DND-41 (cell line): ENCODE data around the gene PAPSS2.

Experiments used
- ATAC-seq: fragments of 200-7000 bp; cut with Tn5 transposase; 3 replicates; pipeline ENCODE4 v1.9.1; 2021; ENCODE audit warnings: low read depth; ENCODE audit not compliant: insufficient read depth
- DNase-seq: peaks from one replicate; pipeline ENCODE4 v3.0.0-alpha.2; 2020
- H2AFZ ChIP-seq: 2 replicates; pipeline ENCODE4 v1.6.0; 2012; ENCODE audit warnings: low read depth, low read length
- H3K27ac ChIP-seq: 2 replicates; pipeline ENCODE4 v1.5.1; 2012; ENCODE audit warnings: low read length, inconsistent platforms
- H3K27me3 ChIP-seq: fragments of 200-600 bp; sonication (generic); 2 replicates; pipeline ENCODE4 v1.6.0; 2012; ENCODE audit warnings: low read length, mild to moderate bottlenecking, inconsistent platforms; ENCODE audit not compliant: insufficient read depth, poor library complexity
- H3K36me3 ChIP-seq: 2 replicates; pipeline ENCODE4 v1.5.1; 2012; ENCODE audit warnings: low read length, inconsistent platforms; ENCODE audit not compliant: insufficient read depth
- H3K4me1 ChIP-seq: 2 replicates; pipeline ENCODE4 v1.5.1; 2012; ENCODE audit warnings: mild to moderate bottlenecking, low read length; ENCODE audit not compliant: insufficient read depth
- H3K4me2 ChIP-seq: 2 replicates; pipeline ENCODE4 v1.6.0; 2012; ENCODE audit warnings: mild to moderate bottlenecking, moderate library complexity, low read length, inconsistent platforms; ENCODE audit not compliant: insufficient read depth
- H3K4me3 ChIP-seq, 2 experiments: fragments of 200-600 bp in 1 of 2; shearing (Covaris generic) in 1 of 2; 2 replicates each; pipeline ENCODE4 v1.5.1; 2012 to 2016; ENCODE audit warnings: inconsistent platforms in 2 of 2, low read length in 2 of 2, mild to moderate bottlenecking in 2 of 2, low read depth in 1 of 2, moderate library complexity in 1 of 2
- H3K79me2 ChIP-seq: 2 replicates; pipeline ENCODE4 v1.6.0; 2012; ENCODE audit warnings: low read length, inconsistent platforms; ENCODE audit not compliant: insufficient read depth
- H3K9ac ChIP-seq: 2 replicates; pipeline ENCODE4 v1.6.0; 2012; ENCODE audit warnings: low read depth, mild to moderate bottlenecking, inconsistent platforms, low read length, moderate library complexity
- H3K9me3 ChIP-seq: 2 replicates; pipeline ENCODE4 v1.5.1; 2012; ENCODE audit warnings: low read length, moderate library complexity, mild to moderate bottlenecking, inconsistent platforms; ENCODE audit not compliant: insufficient read depth, severe bottlenecking
- H4K20me1 ChIP-seq: 2 replicates; pipeline ENCODE4 v1.6.0; 2012; ENCODE audit warnings: low read length; ENCODE audit not compliant: insufficient read depth
- EZH2 ChIP-seq: IDR thresholded peaks from 3 replicates; pipeline ENCODE4 v1.6.1; 2012; ENCODE audit warnings: borderline replicate concordance, low read depth, mild to moderate bottlenecking, moderate library complexity, low read length, inconsistent platforms; ENCODE audit not compliant: severe bottlenecking
- TF ChIP-seq, protein P1 (sequence below): IDR thresholded peaks from 2 replicates; pipeline ENCODE4 v1.5.1; 2012; ENCODE audit warnings: borderline replicate concordance, low read length, moderate library complexity, mild to moderate bottlenecking; ENCODE audit not compliant: poor library complexity, severe bottlenecking; ENCODE audit errors: extremely low read depth

The PAPSS2 gene

DNA sequence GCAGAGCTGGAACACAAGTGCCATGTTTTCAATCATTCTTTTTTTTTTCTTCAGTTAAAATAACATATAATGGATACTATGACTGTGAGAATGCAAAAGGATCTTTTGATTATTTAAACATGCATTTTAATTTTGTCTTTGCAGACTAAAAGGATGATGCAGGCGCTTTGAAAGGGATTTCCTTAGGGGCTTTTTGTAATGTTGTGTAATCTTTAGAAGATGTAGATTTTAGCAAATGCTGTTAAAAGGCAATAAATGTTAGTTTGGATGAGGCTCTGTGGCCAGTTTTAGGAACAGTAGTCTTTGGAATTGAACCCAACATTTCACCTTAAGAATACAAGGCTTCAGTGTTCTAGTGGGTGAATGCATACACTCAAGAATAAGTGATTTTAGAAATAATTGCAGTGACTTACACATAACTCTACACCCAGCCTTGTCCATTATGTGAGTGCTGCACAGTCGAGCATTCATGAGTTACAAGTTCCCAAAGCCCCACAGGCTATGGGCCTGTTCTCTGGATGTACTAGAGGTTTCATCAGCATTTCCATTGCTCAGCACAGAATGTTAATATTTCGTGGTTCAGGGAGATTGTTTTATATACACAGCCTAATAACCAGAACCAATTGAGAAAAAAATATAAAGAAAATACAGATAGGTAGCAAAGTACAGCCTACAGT is 11.6 kb downstream of the PAPSS2 start:
- no peak for TF ChIP-seq EZH2
- TF ChIP-seq, protein P1, sequence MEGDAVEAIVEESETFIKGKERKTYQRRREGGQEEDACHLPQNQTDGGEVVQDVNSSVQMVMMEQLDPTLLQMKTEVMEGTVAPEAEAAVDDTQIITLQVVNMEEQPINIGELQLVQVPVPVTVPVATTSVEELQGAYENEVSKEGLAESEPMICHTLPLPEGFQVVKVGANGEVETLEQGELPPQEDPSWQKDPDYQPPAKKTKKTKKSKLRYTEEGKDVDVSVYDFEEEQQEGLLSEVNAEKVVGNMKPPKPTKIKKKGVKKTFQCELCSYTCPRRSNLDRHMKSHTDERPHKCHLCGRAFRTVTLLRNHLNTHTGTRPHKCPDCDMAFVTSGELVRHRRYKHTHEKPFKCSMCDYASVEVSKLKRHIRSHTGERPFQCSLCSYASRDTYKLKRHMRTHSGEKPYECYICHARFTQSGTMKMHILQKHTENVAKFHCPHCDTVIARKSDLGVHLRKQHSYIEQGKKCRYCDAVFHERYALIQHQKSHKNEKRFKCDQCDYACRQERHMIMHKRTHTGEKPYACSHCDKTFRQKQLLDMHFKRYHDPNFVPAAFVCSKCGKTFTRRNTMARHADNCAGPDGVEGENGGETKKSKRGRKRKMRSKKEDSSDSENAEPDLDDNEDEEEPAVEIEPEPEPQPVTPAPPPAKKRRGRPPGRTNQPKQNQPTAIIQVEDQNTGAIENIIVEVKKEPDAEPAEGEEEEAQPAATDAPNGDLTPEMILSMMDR = no peak
- H3K27ac ChIP-seq = no peak overlapping the region

DNA sequence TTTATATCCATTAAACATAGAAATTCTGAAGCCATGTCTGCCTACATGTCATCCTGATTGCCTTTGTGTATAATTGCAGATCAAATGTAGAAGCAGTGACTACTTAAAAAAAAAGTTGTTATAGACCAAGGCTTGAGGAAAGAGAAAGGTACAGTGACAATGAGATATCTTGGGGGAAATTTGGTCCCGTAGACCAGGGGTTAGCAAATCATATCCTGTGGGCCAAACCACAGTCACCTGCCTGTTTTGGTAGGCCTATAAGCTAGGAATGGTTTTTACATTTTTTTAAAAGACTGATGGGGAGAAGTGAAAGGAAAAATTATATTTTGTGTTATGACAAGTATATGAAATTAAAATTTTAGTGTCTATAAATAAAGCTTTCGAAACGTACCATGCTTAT is 12.9 kb downstream of the PAPSS2 start:
- Histone ChIP-seq H3K4me3 (no peak overlapping the region), H3K79me2 (no peaks in the 10 kb centered on the region)
- TF ChIP-seq, protein P1 = no peak
- TF ChIP-seq EZH2 = no peak

More for the DNA sequence above, 11.6 kb downstream of the PAPSS2 start:
- DNase-seq = no peak
- no peaks in the 10 kb centered on the region for H3K36me3 ChIP-seq
- H3K79me2 ChIP-seq = no peaks in the 10 kb centered on the region
- no peak overlapping the region for H3K9ac ChIP-seq
- no peak overlapping the region for H3K4me2 ChIP-seq
- H3K9me3 ChIP-seq = no peaks in the 10 kb centered on the region
- H3K4me1 ChIP-seq = no peaks in the 10 kb centered on the region
- no peaks in the 10 kb centered on the region for H4K20me1 ChIP-seq
- no peak overlapping the region for H2AFZ ChIP-seq
- ATAC-seq = no peak
- no peaks in the 10 kb centered on the region for H3K27me3 ChIP-seq
- no peak overlapping the region for H3K4me3 ChIP-seq

DNA sequence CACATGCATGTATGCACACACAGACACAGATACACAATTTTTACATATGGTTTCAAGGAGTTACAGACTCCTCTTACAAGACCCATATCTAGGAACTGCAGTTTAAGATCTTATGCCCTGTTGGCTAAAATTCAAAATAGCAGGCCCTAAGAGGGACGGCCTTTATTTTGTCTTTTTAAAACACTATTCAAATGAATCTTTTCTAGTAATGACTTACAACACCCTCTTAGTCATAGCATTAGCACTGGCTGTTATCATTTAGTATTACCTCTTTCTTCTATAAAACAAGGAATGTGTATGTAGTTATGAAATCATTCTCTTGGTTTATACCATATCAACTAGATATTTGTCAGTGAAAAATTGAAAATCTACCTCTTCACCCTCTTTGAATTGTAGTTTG is 15.3 kb downstream of the PAPSS2 start:
- H3K79me2 ChIP-seq = no peaks in the 10 kb centered on the region
- H3K36me3 ChIP-seq = no peaks in the 10 kb centered on the region
- no peak overlapping the region for H3K4me2 ChIP-seq
- no peak overlapping the region for H3K4me3 ChIP-seq
- DNase-seq (no peak), ATAC-seq (no peak)
- no peak overlapping the region for H3K9ac ChIP-seq
- no peaks in the 10 kb centered on the region for H3K4me1 ChIP-seq
- H3K27me3 ChIP-seq = no peaks in the 10 kb centered on the region
- no peak overlapping the region for H2AFZ ChIP-seq
- H3K9me3 ChIP-seq = no peaks in the 10 kb centered on the region
- TF ChIP-seq, protein P1 = no peak
- TF ChIP-seq EZH2 = no peak
- no peaks in the 10 kb centered on the region for H4K20me1 ChIP-seq
- no peak overlapping the region for H3K27ac ChIP-seq

More for the DNA sequence above, 12.9 kb downstream of the PAPSS2 start:
- no peak overlapping the region for H3K9ac ChIP-seq
- no peak overlapping the region for H3K27ac ChIP-seq
- H2AFZ ChIP-seq = no peak overlapping the region
- H3K9me3 ChIP-seq = no peaks in the 10 kb centered on the region
- no peaks in the 10 kb centered on the region for H3K4me1 ChIP-seq
- H4K20me1 ChIP-seq = no peaks in the 10 kb centered on the region
- DNase-seq (no peak), ATAC-seq (peak; percentile 49; the same call in 1 of the 3 replicates)
- no peaks in the 10 kb centered on the region for H3K27me3 ChIP-seq
- no peak overlapping the region for H3K4me2 ChIP-seq
- no peaks in the 10 kb centered on the region for H3K36me3 ChIP-seq
